ENCODE results near the gene FRMD4A. TPM values are rescaled to one million over a fixed set of nuclear protein-coding genes. Genes with fewer than 3 reads are reported as not detected.

The FRMD4A gene
- total and polyA plus RNA-seq, 2 of the 4 experiments (the other 2 are of a cell fraction), result 30.3 to 68.8 TPM

DNA sequence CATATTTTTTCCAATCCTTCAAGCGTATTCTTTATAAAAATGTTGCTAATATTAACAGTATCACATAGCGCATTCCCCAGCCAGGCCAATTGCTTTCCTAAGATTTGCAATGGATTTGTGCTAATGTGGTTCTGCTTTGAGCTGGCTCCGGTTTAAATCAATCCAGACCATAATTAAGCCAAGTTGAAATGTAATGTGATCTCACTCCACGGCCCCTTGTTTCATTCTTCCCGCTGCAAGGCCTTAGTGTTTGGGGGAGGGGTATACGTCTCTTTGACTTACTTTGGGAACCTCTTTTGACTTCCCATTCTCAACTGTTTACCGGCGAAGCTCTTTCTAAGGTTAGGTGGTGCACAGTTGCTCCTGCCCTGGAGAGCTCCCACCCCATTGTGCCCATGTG lies 657.6 kb downstream of the FRMD4A start:
- H3K27ac ChIP-seq (ENCODE audit: insufficient read depth, low read length), result no peak overlapping the region; the same call in 1 of the 2 replicates
- H2AK5ac ChIP-seq (ENCODE audit: low read depth, low read length), result no peak overlapping the region
- H2BK15ac ChIP-seq (ENCODE audit: low read depth, low read length), result no peak overlapping the region
- H3K9me3 ChIP-seq (ENCODE audit: control insufficient read depth, insufficient read depth, low read length), result no peaks in the 10 kb centered on the region
- ATAC-seq (ENCODE audit: low read depth) (no peak), DNase-seq (no peak)
- no peak overlapping the region for H3K9ac ChIP-seq (ENCODE audit: low read depth, low read length)
- no peak overlapping the region for H3K14ac ChIP-seq (replicated peaks; ENCODE audit: low read depth, low read length)
- H2BK5ac ChIP-seq (ENCODE audit: low read depth, low read length, poor library complexity, severe bottlenecking), result no peak overlapping the region
- no TSS peak for BruUV-seq (replicated peaks)
- H3K4me2 ChIP-seq (ENCODE audit: low read depth, low read length), result no peak overlapping the region
- intact Hi-C loops (cut with micrococcal nuclease), result no loop called here
- POLR2A ChIA-PET (ENCODE audit: unreplicated experiment), result no interaction called here
- no peak overlapping the region for H3K18ac ChIP-seq (ENCODE audit: low read depth, low read length)
- no peak overlapping the region for H3K56ac ChIP-seq (ENCODE audit: extremely low read depth, insufficient read depth, low read length)
- H4K91ac ChIP-seq (ENCODE audit: insufficient read depth, low read depth, low read length), result no peak overlapping the region
- H2BK20ac ChIP-seq (ENCODE audit: low read depth, low read length), result no peak overlapping the region
- H3K4me1 ChIP-seq (ENCODE audit: control insufficient read depth, insufficient read depth, low read length), result peaks cover 6% of the 10 kb centered on the region; the same call in 1 of the 2 replicates
- peak overlapping the region in 1 of 2 experiments; percentile 19; a peak in 1 of 4 replicates for H4K8ac ChIP-seq (ENCODE audit: low read depth in 2 of 2, low read length in 2 of 2)
- H2AK9ac ChIP-seq (replicated peaks; ENCODE audit: low read depth, low read length, poor library complexity), result no peak overlapping the region
- peaks cover 20% of the 10 kb centered on the region for H3K9me1 ChIP-seq (ENCODE audit: insufficient read depth, low read length)
- H3K79me1 ChIP-seq (ENCODE audit: low read depth in 1 of 2, low read length in 2 of 2), result peaks cover 16 to 65% of the 10 kb centered on the region in 2 experiments
- in situ Hi-C loops (cut with MboI; ENCODE audit: low sequenced_read_pairs), result loop anchor here (25.0 kb wide), 1 partner anchor 414 kb away; no protein-coding TSS in a partner anchor
- H3K4ac ChIP-seq (ENCODE audit: low read depth, low read length), result no peak overlapping the region
- H3K27me3 ChIP-seq (ENCODE audit: control insufficient read depth, insufficient read depth, low read length), result no peaks in the 10 kb centered on the region
- WGBS, 2 experiments (ENCODE audit: extremely low coverage in 2 of 2, insufficient read length in 1 of 2), result no CpG with 5 or more reads among the region's 8 CpGs
- dilution Hi-C loops (cut with HindIII; ENCODE audit: low sequenced_read_pairs, unreplicated experiment), result no loop called here
- no peak overlapping the region for H3K23ac ChIP-seq (ENCODE audit: low read depth, low read length)
- no peak overlapping the region for H4K5ac ChIP-seq (ENCODE audit: low read depth, low read length)
- H3K4me3 ChIP-seq (ENCODE audit: insufficient read depth, low read depth, low read length), result no peak overlapping the region
- no peak overlapping the region for H2AFZ ChIP-seq (replicated peaks; ENCODE audit: low read length, poor library complexity)
- TF ChIP-seq FOS (IDR thresholded peaks at IDR 0.05; ENCODE audit: low read depth, low read length), result no peak
- no peak for TF ChIP-seq POLR2A (IDR thresholded peaks at IDR 0.05; ENCODE audit: low read depth, low read length)
- no peak for TF ChIP-seq BHLHE40 (IDR thresholded peaks at IDR 0.05; ENCODE audit: low read depth, low read length)
- TF ChIP-seq USF2 (IDR thresholded peaks at IDR 0.05; ENCODE audit: low read depth, low read length), result no peak
- TF ChIP-seq CHD1 (IDR thresholded peaks at IDR 0.05; ENCODE audit: low read depth, low read length), result no peak
- no peak for TF ChIP-seq RAD21 (IDR thresholded peaks at IDR 0.05; ENCODE audit: low read length)
- no peak for TF ChIP-seq CEBPB (IDR thresholded peaks at IDR 0.05; ENCODE audit: low read depth, low read length)
- no peak for TF ChIP-seq NFE2L2 (IDR thresholded peaks at IDR 0.05; ENCODE audit: low read depth, low read length)
- no peak for TF ChIP-seq MAZ (IDR thresholded peaks at IDR 0.05; ENCODE audit: borderline replicate concordance, low read depth, low read length)
- no peak for TF ChIP-seq ELK1 (IDR thresholded peaks at IDR 0.05; ENCODE audit: borderline replicate concordance, low read depth, low read length)
- TF ChIP-seq RCOR1 (IDR thresholded peaks at IDR 0.05; ENCODE audit: insufficient replicate concordance, low read length), result no peak
- no peak for TF ChIP-seq MXI1 (IDR thresholded peaks at IDR 0.05; ENCODE audit: borderline replicate concordance, low read depth, low read length)
- no peak for TF ChIP-seq CTCF (conservative IDR thresholded peaks at IDR 0.05; ENCODE audit: low read depth, low read length)
- no peak for TF ChIP-seq MAFK (IDR thresholded peaks at IDR 0.05; ENCODE audit: low read depth, low read length)
- TF ChIP-seq RFX5 (IDR thresholded peaks at IDR 0.05; ENCODE audit: low read depth, low read length), result no peak
- no peak for TF ChIP-seq SMC3 (IDR thresholded peaks at IDR 0.05; ENCODE audit: low read depth, low read length)
- H3K36me3 ChIP-seq (ENCODE audit: control insufficient read depth, insufficient read depth, low read length), result peaks cover 38% of the 10 kb centered on the region
- no peak overlapping the region for H2BK120ac ChIP-seq (ENCODE audit: low read depth, low read length)
- CTCF ChIA-PET, result no interaction called here
- H4K20me1 ChIP-seq (ENCODE audit: insufficient read depth, low read length), result peaks cover 3% of the 10 kb centered on the region; the same call in 1 of the 2 replicates

All from IMR-90 (cell line).